Activated naive CD4-positive, alpha-beta T cell treated with anti-CD3 and anti-CD28 coated beads for 36 hours (primary cell): Measurements from ENCODE around the gene MTMR4. TPM values are rescaled to one million over a fixed set of nuclear protein-coding genes. Genes with fewer than 3 reads are reported as not detected.
A peak's percentile ranks its signal among the peaks of the same experiment; 100 is the strongest.
"Not testable (repeated sequence)": the region's sequence is repeated elsewhere in the genome, so short reads cannot be mapped to it uniquely, and the experiment has no call there.

ENCODE experiments used
- CTCF ChIA-PET: fragments of 350-600 bp; sonication (Branson Sonifier 250); formaldehyde crosslinking; loops from one replicate; lab custom pipeline; 2021; ENCODE audit warnings: antibody characterized with exemption; lab: Charles Lee
- DNase-seq: peaks from one replicate; pipeline ENCODE4 v3.0.0-alpha.2; 2020
- H3K27ac Mint-ChIP-seq: one replicate; pipeline ENCODE4 v1.8.0; 2021; ENCODE audit warnings: mild to moderate bottlenecking, mixed read lengths
- H3K27me3 Mint-ChIP-seq: one replicate; pipeline ENCODE4 v1.8.0; 2021; ENCODE audit warnings: low read depth, mixed read lengths
- H3K36me3 Mint-ChIP-seq: one replicate; pipeline ENCODE4 v1.8.0; 2021; ENCODE audit warnings: low read depth, mixed read lengths
- H3K4me1 Mint-ChIP-seq: one replicate; pipeline ENCODE4 v1.8.0; 2021; ENCODE audit warnings: low read depth, mixed read lengths
- H3K4me3 Mint-ChIP-seq: one replicate; pipeline ENCODE4 v1.8.0; 2021; ENCODE audit warnings: mild to moderate bottlenecking, moderate library complexity, mixed read lengths
- H3K9me3 Mint-ChIP-seq: one replicate; pipeline ENCODE4 v1.8.0; 2021; ENCODE audit warnings: mixed read lengths
- intact Hi-C: fragments of 100-400 bp; cut with micrococcal nuclease; formaldehyde crosslinking; loops from one replicate; pipeline ENCODE4 v1.15.1; 2023
- total RNA-seq, 2 experiments: library from RNA; stranded (reverse); gene quantifications; one replicate each; pipeline ENCODE4 v1.2.3, GENCODE V29; 2021

Gene MTMR4
- total RNA-seq = 10 to 100 TPM; 58.2 to 60.5 TPM

DNA sequence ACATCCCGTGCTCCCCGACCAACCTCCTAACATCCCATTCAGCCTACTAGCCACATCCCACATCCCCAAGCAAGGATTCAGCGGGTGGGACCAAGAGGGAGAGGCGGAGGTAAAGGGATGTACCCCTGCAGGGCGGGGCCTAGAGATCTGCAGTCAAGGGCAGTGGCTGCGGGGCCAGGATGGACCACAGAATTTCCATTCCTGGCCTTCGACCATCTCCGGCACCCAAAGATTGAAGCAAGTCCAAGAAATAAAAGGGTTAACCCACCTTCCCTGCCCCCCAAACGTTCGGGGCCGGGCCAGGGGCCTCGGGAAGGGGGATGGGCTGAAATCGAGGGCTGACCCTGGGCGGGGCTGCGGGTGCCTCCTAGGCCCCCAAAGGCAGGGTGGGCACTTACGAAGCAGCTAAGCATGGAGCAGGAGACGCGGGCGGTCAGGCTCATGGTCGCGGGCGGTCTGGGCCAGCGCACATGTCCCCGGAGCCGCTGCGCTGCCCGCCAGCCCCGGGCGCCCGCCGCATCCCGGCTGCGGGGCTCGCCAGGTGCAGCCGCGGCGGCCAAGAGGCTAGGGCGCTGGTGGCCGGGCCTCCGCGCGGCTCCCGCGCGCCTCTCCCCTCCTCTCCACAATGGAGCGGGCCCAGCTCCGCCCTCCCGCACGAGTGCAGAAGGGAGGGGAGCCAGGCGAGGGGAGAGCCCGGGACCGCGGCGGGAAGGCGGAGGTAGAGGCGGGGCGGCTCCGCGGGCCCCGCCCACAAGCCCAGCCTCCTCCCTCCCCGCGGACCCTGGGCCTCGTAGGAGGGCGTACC, at the start of gene MTMR4:
MTMR4 (minus strand) TSS at position 674 of the 805 bp plus-strand sequence; CDS start at position 443, 231 bp downstream.
- peak; percentile 82 for DNase-seq
- Mint-ChIP-seq H3K4me3 (peak within 1 kb of the TSS; percentile 91), H3K9me3 (no peaks in the 10 kb centered on the region), H3K27ac (peak within 1 kb of the TSS; percentile 80), H3K27me3 (no peaks in the 10 kb centered on the region), H3K4me1 (peaks cover 39% of the 10 kb centered on the region), H3K36me3 (peaks cover 32% of the 10 kb centered on the region)
- CTCF ChIA-PET = interaction anchor here (0.6 to 2.5 kb wide), 4 partner anchors 10 to 197 kb away, joined by 3 to 8 read pairs (median 5); partner anchors contain the start of genes RAD51C and TEX14
- intact Hi-C loops = loop anchor here (1.0 kb wide), 1 partner anchor 22 kb away; no protein-coding TSS in a partner anchor

DNA sequence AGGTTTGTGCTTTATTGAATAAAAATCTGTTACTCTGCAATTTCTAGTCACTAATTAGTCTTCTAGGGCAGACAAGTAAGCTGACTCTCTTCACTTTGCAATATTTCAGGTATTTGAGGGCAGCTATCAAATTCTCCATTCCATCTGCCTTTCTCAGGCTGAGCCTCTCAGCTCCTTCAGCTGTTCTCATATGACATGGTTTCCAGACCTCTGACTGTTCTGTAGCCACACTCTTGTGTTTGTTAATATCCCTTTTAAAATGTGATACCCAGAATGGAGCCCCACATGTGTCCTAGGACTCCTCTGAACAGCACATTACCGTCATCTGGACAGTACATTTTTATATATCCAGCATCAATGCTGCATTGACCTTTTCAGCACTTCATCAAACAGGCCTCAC, 46.1 kb upstream of the MTMR4 start:
- CTCF ChIA-PET = no interaction called here
- Mint-ChIP-seq H3K4me1 (peaks cover 12% of the 10 kb centered on the region), H3K27ac (no peak overlapping the region), H3K4me3 (no peak overlapping the region), H3K27me3 (no peaks in the 10 kb centered on the region), H3K9me3 (no peaks in the 10 kb centered on the region), H3K36me3 (no peaks in the 10 kb centered on the region)
- DNase-seq = no peak
- intact Hi-C loops = no loop called here

DNA sequence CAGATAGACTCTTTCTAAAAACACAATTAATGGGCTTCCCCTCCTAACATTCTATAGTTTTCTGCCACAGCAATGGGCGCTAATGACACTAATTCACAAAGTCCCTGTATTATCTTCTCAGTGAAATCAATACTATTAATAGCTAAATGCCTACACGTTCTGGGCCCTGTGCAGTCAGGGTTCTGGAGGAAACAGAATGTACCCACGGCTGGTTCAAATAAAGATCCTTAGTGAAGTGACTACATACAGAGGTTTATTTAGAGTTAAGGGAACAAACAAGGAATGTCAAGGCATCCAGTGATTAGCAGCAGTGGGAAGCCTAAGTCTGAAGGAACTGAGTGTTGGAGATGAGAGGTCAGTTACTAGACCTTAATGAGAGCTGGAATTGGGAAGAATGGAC, 43.5 kb upstream of the MTMR4 start:
- Mint-ChIP-seq H3K36me3 (no peaks in the 10 kb centered on the region), H3K9me3 (no peaks in the 10 kb centered on the region), H3K4me1 (peaks cover 6% of the 10 kb centered on the region), H3K27me3 (no peaks in the 10 kb centered on the region), H3K4me3 (no peak overlapping the region), H3K27ac (no peak overlapping the region)
- CTCF ChIA-PET = no interaction called here
- intact Hi-C loops = no loop called here
- no peak for DNase-seq

DNA sequence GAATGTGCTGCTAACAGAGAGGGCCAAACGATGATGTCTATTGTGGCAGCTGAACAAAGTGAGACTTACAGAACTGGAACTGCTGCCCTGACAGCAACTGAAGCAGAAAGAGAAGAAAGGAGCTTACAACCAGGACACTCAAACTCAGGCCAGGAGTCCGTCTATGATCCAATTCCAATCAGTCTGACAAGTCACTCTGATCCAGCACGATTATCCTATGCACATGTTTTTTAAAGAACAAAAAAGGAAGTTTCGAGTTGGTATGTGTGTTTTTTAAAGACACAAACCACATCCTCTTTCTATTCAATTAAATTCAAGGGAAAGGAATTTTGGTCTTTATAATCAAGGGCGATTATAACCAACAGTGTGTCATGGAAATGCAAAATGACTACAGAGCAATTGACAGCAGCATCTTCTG, 42.4 kb upstream of the MTMR4 start:
- intact Hi-C loops = no loop called here
- H3K4me1 Mint-ChIP-seq = peaks cover 6% of the 10 kb centered on the region
- no peaks in the 10 kb centered on the region for H3K9me3 Mint-ChIP-seq

DNA sequence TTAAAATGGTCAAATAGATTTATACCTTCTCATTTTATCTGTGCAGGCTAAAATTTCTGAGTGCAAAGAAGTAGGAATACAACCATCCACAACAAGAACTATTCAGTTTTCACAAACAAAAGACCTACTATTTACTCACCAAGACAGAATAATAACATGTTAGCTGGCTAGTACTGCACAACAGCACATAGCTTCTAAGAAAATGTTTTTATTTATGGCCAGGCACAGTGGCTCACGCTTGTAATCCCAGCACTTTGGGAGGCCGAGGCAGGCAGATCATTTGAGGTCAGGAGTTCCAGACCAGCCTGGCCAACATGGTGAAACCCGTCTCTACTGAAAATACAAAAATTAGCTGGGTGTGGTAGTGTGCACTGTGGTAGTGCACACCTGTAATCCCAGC, 40.7 kb upstream of the MTMR4 start:
- H3K4me3 Mint-ChIP-seq, DNase-seq, H3K4me1 Mint-ChIP-seq, H3K9me3 Mint-ChIP-seq, H3K36me3 Mint-ChIP-seq, H3K27ac Mint-ChIP-seq, H3K27me3 Mint-ChIP-seq, intact Hi-C loops, CTCF ChIA-PET: not testable (repeated sequence)

More for the DNA sequence above, 42.4 kb upstream of the MTMR4 start:
- H3K36me3 Mint-ChIP-seq = no peaks in the 10 kb centered on the region
- CTCF ChIA-PET = no interaction called here
- DNase-seq = no peak
- no peaks in the 10 kb centered on the region for H3K27me3 Mint-ChIP-seq
- H3K27ac Mint-ChIP-seq = no peak overlapping the region
- H3K4me3 Mint-ChIP-seq = no peak overlapping the region

DNA sequence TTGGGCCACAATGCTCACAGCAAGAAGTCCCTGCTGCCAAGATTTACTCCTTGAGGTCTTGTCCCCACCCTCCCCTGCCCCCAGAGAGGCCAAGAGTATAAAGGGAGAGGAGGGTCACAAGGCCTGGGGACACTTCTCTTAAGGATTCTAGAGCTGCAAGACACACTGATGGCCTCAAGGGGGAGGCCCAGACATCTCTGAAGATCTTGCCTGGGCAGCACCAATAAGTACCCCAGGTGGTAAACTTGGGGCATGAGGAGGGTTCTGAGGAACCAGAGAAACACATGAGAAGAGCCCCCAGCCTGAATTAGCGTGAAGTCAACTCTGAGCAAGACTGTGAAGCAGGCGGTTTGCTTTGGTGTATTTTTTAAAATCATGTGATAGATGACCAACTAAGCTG, 26.8 kb upstream of the MTMR4 start:
- H3K27ac Mint-ChIP-seq = no peak overlapping the region
- intact Hi-C loops = no loop called here
- no peaks in the 10 kb centered on the region for H3K4me1 Mint-ChIP-seq
- H3K4me3 Mint-ChIP-seq = no peak overlapping the region
- CTCF ChIA-PET = interaction anchor here (1.0 to 1.2 kb wide), 3 partner anchors 11 to 37 kb away, joined by 3 to 6 read pairs (median 5); no protein-coding TSS in a partner anchor
- peak; percentile 17 for DNase-seq
- H3K9me3 Mint-ChIP-seq = no peaks in the 10 kb centered on the region
- peaks cover 1% of the 10 kb centered on the region for H3K27me3 Mint-ChIP-seq
- H3K36me3 Mint-ChIP-seq = no peaks in the 10 kb centered on the region

DNA sequence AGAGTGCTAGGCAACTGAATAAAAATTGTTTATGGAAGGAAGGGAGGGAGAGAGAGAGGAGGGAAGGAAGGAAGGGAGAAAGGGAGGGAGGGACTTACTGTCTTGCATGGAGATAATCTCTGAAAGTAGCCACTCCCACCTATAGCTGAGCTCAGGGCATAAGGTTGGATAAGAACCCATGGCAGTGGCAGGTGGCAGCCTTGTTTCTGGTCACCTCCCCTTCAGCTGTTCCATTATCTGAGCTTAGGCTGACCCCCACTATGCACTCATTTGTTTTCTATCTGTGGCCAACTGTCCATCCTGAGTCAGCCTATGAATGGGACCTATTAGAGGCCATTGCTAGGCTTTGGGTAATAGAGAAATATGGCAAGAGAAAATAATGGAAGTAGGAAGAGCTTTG, 25.3 kb upstream of the MTMR4 start:
- intact Hi-C loops = no loop called here

DNA sequence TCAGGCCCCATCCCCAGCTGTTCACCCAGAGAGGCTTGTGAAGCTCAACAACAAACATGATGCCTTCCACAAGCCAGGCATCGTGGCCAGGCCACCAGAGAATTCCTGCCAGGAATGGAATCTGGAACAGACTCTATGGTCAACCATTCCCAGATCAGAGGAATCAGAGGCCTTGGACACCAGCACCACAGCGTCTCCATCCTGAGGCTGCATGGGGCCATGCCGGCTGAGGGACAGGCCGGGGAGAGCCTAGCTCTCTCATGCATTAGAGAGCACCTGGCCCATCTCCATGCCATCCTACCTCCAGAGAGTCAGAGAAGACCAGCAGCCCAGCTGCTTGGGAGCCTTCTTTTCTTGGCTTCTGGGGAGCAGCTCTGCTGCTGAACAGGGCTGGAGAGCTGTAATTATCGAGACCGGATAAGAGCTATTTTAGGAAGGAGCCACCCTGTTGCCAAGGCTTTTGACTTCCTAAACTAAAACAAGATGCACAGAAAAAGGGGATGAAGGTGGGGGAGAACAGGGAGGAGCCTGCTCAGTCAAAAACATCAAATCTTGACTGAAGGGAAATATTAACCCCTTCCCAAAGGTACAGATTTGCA, 24.5 kb upstream of the MTMR4 start:
- H3K9me3 Mint-ChIP-seq = no peaks in the 10 kb centered on the region
- CTCF ChIA-PET = interaction anchor here (0.6 kb wide), 1 partner anchor 50 kb away, joined by 3 read pairs; no protein-coding TSS in a partner anchor
- no peak overlapping the region for H3K4me3 Mint-ChIP-seq

More for the DNA sequence above, 25.3 kb upstream of the MTMR4 start:
- Mint-ChIP-seq H3K27me3 (no peaks in the 10 kb centered on the region), H3K36me3 (no peaks in the 10 kb centered on the region), H3K27ac (no peak overlapping the region), H3K4me3 (no peak overlapping the region), H3K9me3 (no peaks in the 10 kb centered on the region), H3K4me1 (no peaks in the 10 kb centered on the region)
- CTCF ChIA-PET = no interaction called here
- DNase-seq = no peak

DNA sequence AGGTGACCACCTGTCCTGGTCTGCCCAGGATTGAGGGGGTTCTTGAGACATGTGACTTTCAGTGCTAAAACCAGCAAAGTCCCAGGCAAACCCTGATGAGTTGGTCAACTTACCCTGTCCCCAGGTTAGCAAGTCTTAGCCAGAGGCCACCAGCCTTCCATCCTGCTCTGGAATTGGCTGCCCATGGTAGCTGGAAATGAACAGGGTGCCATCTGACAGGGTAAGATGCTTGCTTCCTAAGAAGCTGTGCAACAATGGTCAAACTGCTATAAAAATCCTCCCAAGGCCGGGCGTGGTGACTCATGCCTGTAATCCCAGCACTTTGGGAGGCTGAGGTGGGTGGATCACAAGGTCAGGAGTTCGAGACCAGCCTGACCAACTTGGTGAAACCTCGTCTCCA, 22.8 kb upstream of the MTMR4 start:
- Mint-ChIP-seq H3K27me3 (peaks cover 12% of the 10 kb centered on the region), H3K4me3 (no peak overlapping the region), H3K4me1 (no peaks in the 10 kb centered on the region), H3K9me3 (no peaks in the 10 kb centered on the region), H3K27ac (no peak overlapping the region), H3K36me3 (no peaks in the 10 kb centered on the region)
- CTCF ChIA-PET = interaction anchor here (1.2 kb wide), 1 partner anchor 17 kb away, joined by 4 read pairs; no protein-coding TSS in a partner anchor
- intact Hi-C loops = no loop called here
- DNase-seq = no peak

More for the DNA sequence above, 24.5 kb upstream of the MTMR4 start:
- no peak for DNase-seq
- Mint-ChIP-seq H3K27ac (no peak overlapping the region), H3K4me1 (no peaks in the 10 kb centered on the region), H3K27me3 (no peaks in the 10 kb centered on the region), H3K36me3 (no peaks in the 10 kb centered on the region)
- intact Hi-C loops = no loop called here

DNA sequence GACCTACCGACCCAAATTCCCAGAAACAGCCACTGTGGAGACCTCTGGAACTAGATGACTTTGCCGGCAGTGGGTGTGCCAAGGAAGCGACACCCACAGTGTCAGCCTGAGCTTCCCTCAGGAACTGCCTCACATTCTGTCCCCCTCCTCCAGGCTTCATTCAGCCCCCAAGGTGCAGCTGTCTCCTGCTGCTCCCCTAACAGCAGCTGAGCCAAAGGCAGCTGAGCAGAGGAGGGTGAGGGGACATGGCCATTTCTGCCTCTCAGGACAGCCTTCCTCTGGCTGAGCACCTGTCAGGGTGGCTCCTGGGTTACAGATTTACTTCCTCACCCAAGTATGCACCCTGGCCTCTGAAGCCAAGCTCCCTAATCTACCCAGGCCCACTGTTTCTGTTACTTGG, 22.1 kb upstream of the MTMR4 start:
- Mint-ChIP-seq H3K4me3 (no peak overlapping the region), H3K27ac (no peak overlapping the region), H3K36me3 (no peaks in the 10 kb centered on the region), H3K9me3 (no peaks in the 10 kb centered on the region), H3K4me1 (peaks cover 2% of the 10 kb centered on the region), H3K27me3 (peaks cover 14% of the 10 kb centered on the region)
- intact Hi-C loops = no loop called here
- CTCF ChIA-PET = interaction anchor here (1.2 kb wide), 1 partner anchor 17 kb away, joined by 4 read pairs; no protein-coding TSS in a partner anchor
- DNase-seq = no peak

DNA sequence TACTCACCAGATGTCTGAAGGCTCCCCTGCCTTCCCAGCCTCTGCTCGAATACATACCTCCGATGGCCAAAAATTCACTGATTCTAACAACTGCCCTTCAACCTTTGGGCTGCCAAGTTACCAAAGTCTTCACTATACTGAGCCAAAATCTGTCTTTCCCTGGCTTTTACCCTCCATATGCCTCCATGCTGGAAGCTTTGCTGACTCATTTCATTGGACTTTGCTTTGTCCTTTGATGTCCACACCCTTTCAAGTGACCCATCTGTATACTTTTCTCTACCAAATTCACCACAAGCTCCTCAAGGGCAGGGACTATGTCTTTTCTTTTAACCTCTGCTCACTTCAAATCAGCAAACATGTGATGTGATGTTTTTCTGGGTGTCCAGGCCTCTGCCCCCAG, 21.0 kb upstream of the MTMR4 start:
- Mint-ChIP-seq H3K4me3 (no peak overlapping the region), H3K36me3 (no peaks in the 10 kb centered on the region), H3K27ac (no peak overlapping the region), H3K9me3 (no peaks in the 10 kb centered on the region), H3K4me1 (peaks cover 2% of the 10 kb centered on the region), H3K27me3 (peaks cover 14% of the 10 kb centered on the region)
- intact Hi-C loops = no loop called here
- DNase-seq = no peak
- CTCF ChIA-PET = interaction anchor here (2.7 kb wide), 1 partner anchor 16 kb away, joined by 7 read pairs; no protein-coding TSS in a partner anchor

DNA sequence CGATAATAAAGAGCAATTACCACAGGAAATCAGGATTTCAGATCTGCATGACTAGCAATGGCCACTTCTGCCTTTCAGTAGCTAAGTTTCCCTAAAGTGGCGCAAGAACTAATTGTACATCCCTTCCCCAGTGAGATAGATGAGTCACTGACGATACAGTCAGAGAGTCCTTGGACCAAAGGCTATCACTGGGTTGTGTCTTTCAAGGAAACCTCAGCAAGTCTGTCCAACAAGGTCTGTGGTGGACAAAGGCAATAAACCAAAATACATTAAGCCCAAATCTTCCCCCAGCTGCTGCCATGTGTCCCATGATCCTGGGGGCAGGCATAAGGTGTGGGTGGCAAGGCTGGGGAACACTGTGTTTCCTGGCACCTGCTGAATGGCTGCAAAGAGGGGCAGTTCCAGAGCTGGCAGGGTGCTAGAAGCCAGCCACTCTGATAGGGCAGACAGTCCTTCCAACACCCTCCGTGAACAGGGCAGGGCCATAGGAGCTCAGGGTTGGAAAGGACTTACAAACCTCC, 20.5 kb upstream of the MTMR4 start:
- CTCF ChIA-PET = interaction anchor here (2.7 kb wide), 1 partner anchor 16 kb away, joined by 7 read pairs; no protein-coding TSS in a partner anchor
- Mint-ChIP-seq H3K9me3 (no peaks in the 10 kb centered on the region), H3K36me3 (no peaks in the 10 kb centered on the region), H3K4me1 (peaks cover 2% of the 10 kb centered on the region), H3K27me3 (peaks cover 14% of the 10 kb centered on the region), H3K4me3 (no peak overlapping the region), H3K27ac (no peak overlapping the region)
- intact Hi-C loops = no loop called here
- no peak for DNase-seq
